Gastrocnemius medialis (tissue), 4 donors: Measurements from ENCODE around the gene KIAA2012.

Source experiments
- CTCF ChIP-seq, 5 experiments: fragments of 450-650 bp in 3 of 5; fragments of 200-600 bp in 2 of 5; sonication (generic) in 2 of 5; IDR thresholded peaks in 4 of 5; conservative IDR thresholded peaks in 1 of 5; 1 replicate in 4 of 5; 2 replicates in 1 of 5; pipeline ENCODE4 v1.5.1; 2016 to 2019; ENCODE audit warnings: antibody characterized with exemption in 5 of 5, mild to moderate bottlenecking in 3 of 5, moderate library complexity in 3 of 5
- POLR2A ChIP-seq, 2 donors: fragments of 450-650 bp; IDR thresholded peaks; one replicate each; pipeline ENCODE4 v1.6.1; 2017; ENCODE audit warnings: antibody characterized with exemption in 2 of 2, mild to moderate bottlenecking in 2 of 2, moderate library complexity in 2 of 2

- no peak for TF ChIP-seq CTCF (IDR thresholded peaks at IDR 0.05 in 4 of 5, conservative IDR thresholded peaks at IDR 0.05 in 1 of 5)
- no peak for TF ChIP-seq POLR2A (IDR thresholded peaks at IDR 0.05)
These were observed 41.7 kb downstream of the KIAA2012 start for GRCh38 chr2:202114795-202115194.
